ENCODE measurements around the gene ZNF664.

The ZNF664 gene

DNA sequence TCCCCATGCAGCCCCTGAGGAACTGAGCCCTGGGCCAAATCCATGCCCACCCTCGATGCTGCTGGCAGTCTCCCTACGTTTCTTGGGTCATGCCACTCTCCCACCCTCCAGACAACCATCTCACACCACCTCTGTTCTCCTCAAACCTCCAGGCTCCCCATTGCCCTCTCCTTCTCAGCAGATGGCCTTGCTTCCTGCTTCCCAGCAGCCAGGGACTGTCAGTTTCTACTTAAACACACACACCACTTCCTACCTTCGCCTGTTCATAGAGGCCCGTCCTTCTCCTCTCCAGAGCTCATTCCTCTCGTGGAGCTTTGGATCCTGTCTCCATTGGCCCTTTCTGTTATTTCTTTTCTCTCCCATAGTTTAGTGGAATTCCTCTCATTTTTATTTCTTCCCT lies 27.1 kb downstream of the ZNF664 start:
- Histone ChIP-seq H3K36me3 (replicated peaks; ENCODE audit: low read depth, low read length) (peaks cover 21% of the 10 kb centered on the region), H3K4me3 (ENCODE audit: low read length) (no peak overlapping the region), H3K27me3 (ENCODE audit: low read depth, low read length) (no peaks in the 10 kb centered on the region), H3K9ac (ENCODE audit: low read length) (no peak overlapping the region), H3K9me3 (ENCODE audit: insufficient read depth, low read length) (no peaks in the 10 kb centered on the region), H3K4me2 (ENCODE audit: low read length) (no peak overlapping the region), H3K79me2 (ENCODE audit: low read length) (no peaks in the 10 kb centered on the region; the same call in 1 of the 2 replicates), H2AFZ (ENCODE audit: low read depth, low read length) (no peak overlapping the region), H3K27ac (ENCODE audit: low read length) (no peak overlapping the region), H4K20me1 (ENCODE audit: insufficient read depth, low read length) (peaks cover 19% of the 10 kb centered on the region), H3K4me1 (ENCODE audit: low read length) (no peaks in the 10 kb centered on the region)
- no peak for TF ChIP-seq EZH2phosphoT487 (IDR thresholded peaks at IDR 0.05; ENCODE audit: low read depth)
- TF ChIP-seq, protein P1, sequence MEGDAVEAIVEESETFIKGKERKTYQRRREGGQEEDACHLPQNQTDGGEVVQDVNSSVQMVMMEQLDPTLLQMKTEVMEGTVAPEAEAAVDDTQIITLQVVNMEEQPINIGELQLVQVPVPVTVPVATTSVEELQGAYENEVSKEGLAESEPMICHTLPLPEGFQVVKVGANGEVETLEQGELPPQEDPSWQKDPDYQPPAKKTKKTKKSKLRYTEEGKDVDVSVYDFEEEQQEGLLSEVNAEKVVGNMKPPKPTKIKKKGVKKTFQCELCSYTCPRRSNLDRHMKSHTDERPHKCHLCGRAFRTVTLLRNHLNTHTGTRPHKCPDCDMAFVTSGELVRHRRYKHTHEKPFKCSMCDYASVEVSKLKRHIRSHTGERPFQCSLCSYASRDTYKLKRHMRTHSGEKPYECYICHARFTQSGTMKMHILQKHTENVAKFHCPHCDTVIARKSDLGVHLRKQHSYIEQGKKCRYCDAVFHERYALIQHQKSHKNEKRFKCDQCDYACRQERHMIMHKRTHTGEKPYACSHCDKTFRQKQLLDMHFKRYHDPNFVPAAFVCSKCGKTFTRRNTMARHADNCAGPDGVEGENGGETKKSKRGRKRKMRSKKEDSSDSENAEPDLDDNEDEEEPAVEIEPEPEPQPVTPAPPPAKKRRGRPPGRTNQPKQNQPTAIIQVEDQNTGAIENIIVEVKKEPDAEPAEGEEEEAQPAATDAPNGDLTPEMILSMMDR (IDR thresholded peaks at IDR 0.05; ENCODE audit: low read depth, low read length): no peak

DNA sequence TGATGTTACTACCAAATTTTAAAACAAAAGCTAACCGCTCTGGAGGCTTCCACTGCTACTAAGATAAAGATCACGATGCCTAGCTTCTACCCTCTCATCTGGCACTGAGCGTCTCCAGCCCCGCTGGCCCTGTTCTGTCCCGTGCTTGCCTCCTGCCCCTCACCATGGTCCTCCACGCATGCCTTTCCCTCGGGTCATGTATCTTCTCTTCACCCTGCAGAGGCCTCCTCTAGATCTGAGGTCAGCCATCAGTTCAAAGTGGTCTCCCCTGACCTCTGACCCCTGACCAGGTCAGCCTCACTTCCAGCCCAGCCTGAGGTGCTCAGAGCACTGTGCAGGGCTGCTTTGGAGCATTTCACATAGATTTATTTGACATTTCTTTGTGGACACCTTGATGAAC lies 28.3 kb downstream of the ZNF664 start:
- no peaks in the 10 kb centered on the region for H3K27me3 ChIP-seq (ENCODE audit: low read depth, low read length)
- H3K4me1 ChIP-seq (ENCODE audit: low read length): peaks cover 8% of the 10 kb centered on the region
- TF ChIP-seq, protein P1 (IDR thresholded peaks at IDR 0.05; ENCODE audit: low read depth, low read length): no peak
- TF ChIP-seq EZH2phosphoT487 (IDR thresholded peaks at IDR 0.05; ENCODE audit: low read depth): no peak
- no peaks in the 10 kb centered on the region for H3K9me3 ChIP-seq (ENCODE audit: insufficient read depth, low read length)
- H4K20me1 ChIP-seq (ENCODE audit: insufficient read depth, low read length): peaks cover 13% of the 10 kb centered on the region
- no peak overlapping the region for H3K27ac ChIP-seq (ENCODE audit: low read length)
- no peak overlapping the region for H3K4me3 ChIP-seq (ENCODE audit: low read length)
- H3K9ac ChIP-seq (ENCODE audit: low read length): no peak overlapping the region
- no peaks in the 10 kb centered on the region for H3K79me2 ChIP-seq (ENCODE audit: low read length)
- H3K36me3 ChIP-seq (replicated peaks; ENCODE audit: low read depth, low read length): peaks cover 20% of the 10 kb centered on the region
- no peak overlapping the region for H2AFZ ChIP-seq (ENCODE audit: low read depth, low read length)
- H3K4me2 ChIP-seq (ENCODE audit: low read length): no peak overlapping the region

DNA sequence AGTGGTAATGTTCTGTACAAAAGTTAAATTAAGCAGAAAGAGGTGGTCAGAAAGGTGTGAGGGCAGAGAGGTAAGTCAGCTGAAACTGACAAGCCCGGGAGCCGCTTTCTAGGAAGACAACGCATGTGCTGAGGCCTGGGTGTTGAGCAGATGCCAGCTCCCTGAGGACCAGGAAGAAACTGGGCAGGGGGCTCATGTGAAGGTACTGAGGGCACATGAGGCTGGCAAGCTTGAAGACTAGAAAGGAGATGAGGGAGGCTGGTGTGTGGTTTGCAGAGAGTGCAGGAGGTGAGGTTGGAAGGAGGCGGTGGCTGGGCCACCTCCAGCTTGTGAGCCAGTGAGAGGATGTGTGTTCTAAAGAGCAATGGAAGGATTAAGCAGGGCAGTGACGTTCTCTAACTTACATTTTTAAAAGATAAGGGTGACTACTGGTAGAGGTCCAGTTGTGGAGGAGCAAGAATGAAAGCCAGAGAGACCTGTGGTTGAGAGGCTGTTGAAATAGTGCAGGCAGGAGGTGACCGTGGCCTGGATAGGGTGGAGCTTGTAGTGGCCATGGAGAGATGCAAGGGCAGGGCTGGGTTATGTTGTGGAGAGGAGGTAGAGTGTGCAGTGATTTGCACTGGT lies 29.1 kb downstream of the ZNF664 start:
- H3K4me1 ChIP-seq (ENCODE audit: low read length): peaks cover 16% of the 10 kb centered on the region
- peaks cover 8% of the 10 kb centered on the region; the same call in 1 of the 2 replicates for H4K20me1 ChIP-seq (ENCODE audit: insufficient read depth, low read length)
- H3K27me3 ChIP-seq (ENCODE audit: low read depth, low read length): no peaks in the 10 kb centered on the region
- H3K79me2 ChIP-seq (ENCODE audit: low read length): peaks cover 5% of the 10 kb centered on the region; the same call in 1 of the 2 replicates
- peaks cover 20% of the 10 kb centered on the region for H3K36me3 ChIP-seq (replicated peaks; ENCODE audit: low read depth, low read length)
- H3K4me3 ChIP-seq (ENCODE audit: low read length): no peak overlapping the region
- no peak overlapping the region for H3K9ac ChIP-seq (ENCODE audit: low read length)
- H3K27ac ChIP-seq (ENCODE audit: low read length): no peak overlapping the region
- no peak overlapping the region for H2AFZ ChIP-seq (ENCODE audit: low read depth, low read length)
- TF ChIP-seq EZH2phosphoT487 (IDR thresholded peaks at IDR 0.05; ENCODE audit: low read depth): no peak
- TF ChIP-seq, protein P1 (IDR thresholded peaks at IDR 0.05; ENCODE audit: low read depth, low read length): no peak
- H3K4me2 ChIP-seq (ENCODE audit: low read length): no peak overlapping the region
- no peaks in the 10 kb centered on the region for H3K9me3 ChIP-seq (ENCODE audit: insufficient read depth, low read length)

DNA sequence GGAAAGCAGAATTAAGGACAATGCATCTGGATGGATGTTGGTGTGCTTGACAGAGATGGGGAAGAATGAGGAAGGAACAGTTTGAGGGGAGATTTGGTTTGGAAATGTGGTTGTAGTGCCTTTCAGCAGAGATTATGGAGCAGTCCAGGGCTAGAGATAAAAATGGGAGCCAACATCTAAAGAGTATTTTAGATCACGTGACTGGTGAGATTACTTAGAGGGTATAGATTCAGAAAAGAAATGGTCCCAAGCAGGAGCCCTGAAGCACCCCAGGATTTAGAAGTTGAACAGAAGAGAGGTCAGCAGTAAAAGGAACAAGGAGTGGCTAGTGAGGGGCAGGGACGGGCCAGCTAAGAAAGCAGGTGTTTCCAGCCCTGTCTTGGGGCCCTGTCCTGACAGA lies 29.6 kb downstream of the ZNF664 start:
- peaks cover 20% of the 10 kb centered on the region for H3K36me3 ChIP-seq (replicated peaks; ENCODE audit: low read depth, low read length)
- H3K27ac ChIP-seq (ENCODE audit: low read length): no peak overlapping the region
- H3K27me3 ChIP-seq (ENCODE audit: low read depth, low read length): no peaks in the 10 kb centered on the region
- H3K4me2 ChIP-seq (ENCODE audit: low read length): no peak overlapping the region
- peaks cover 8% of the 10 kb centered on the region; the same call in 1 of the 2 replicates for H4K20me1 ChIP-seq (ENCODE audit: insufficient read depth, low read length)
- H3K79me2 ChIP-seq (ENCODE audit: low read length): peaks cover 5% of the 10 kb centered on the region; the same call in 1 of the 2 replicates
- no peak overlapping the region for H3K4me3 ChIP-seq (ENCODE audit: low read length)
- H2AFZ ChIP-seq (ENCODE audit: low read depth, low read length): no peak overlapping the region
- no peaks in the 10 kb centered on the region for H3K9me3 ChIP-seq (ENCODE audit: insufficient read depth, low read length)
- TF ChIP-seq, protein P1 (IDR thresholded peaks at IDR 0.05; ENCODE audit: low read depth, low read length): no peak
- TF ChIP-seq EZH2phosphoT487 (IDR thresholded peaks at IDR 0.05; ENCODE audit: low read depth): no peak
- H3K9ac ChIP-seq (ENCODE audit: low read length): no peak overlapping the region
- H3K4me1 ChIP-seq (ENCODE audit: low read length): peaks cover 22% of the 10 kb centered on the region
